Urinary bladder (tissue), 4 donors: Measurements from ENCODE around the gene MMP24. TPM values are rescaled to one million over a fixed set of nuclear protein-coding genes. Genes with fewer than 3 reads are reported as not detected.
"Not testable (repeated sequence)": the region's sequence is repeated elsewhere in the genome, so short reads cannot be mapped to it uniquely, and the experiment has no call there.

Experiments used
- DNase-seq: peaks from one replicate; pipeline ENCODE4 v3.0.0-alpha.2; 2015; ENCODE audit errors: extremely low spot score
- H3K27ac ChIP-seq: one replicate; pipeline ENCODE4 v1.5.1; 2013; ENCODE audit warnings: low read depth, mild to moderate bottlenecking, moderate library complexity
- H3K36me3 ChIP-seq: one replicate; pipeline ENCODE4 v1.6.1; 2013; ENCODE audit warnings: mild to moderate bottlenecking, moderate library complexity; ENCODE audit not compliant: insufficient read depth
- H3K4me1 ChIP-seq: one replicate; pipeline ENCODE4 v1.6.1; 2013; ENCODE audit warnings: mild to moderate bottlenecking, moderate library complexity; ENCODE audit not compliant: insufficient read depth
- H3K4me3 ChIP-seq: one replicate; pipeline ENCODE4 v1.5.1; 2013; ENCODE audit warnings: low read depth, low read length
- WGBS: extraction: QIAGEN DNeasy Blood & Tissue Kit; methylation state at CpG from one replicate; pipeline ENCODE4 v1.1.7; 2013; 5-methylcytosine and 5-hydroxymethylcytosine counted together
- polyA plus RNA-seq: library from polyadenylated mRNA; stranded (reverse); fragments of 200-250 nt; gene quantifications from one replicate; pipeline ENCODE4 v1.2.3, GENCODE V29; 2013
- total RNA-seq: library from RNA; depleted of rRNA; stranded (reverse); fragments of >200 nt; gene quantifications from one replicate; pipeline ENCODE4 v1.2.3, GENCODE V29; 2014
- donor health status: healthy with polysubstance abuse.
- donor health status: healthy.

Gene MMP24
- total and polyA plus RNA-seq, 2 donors: 0.67 to 1.5 TPM

GRCh38 chr20:35257175-35257909, 30.9 kb downstream of the MMP24 start:
- no peak for DNase-seq
- 68% methylated on average over 8 of the region's 8 CpGs for WGBS
- Histone ChIP-seq H3K27ac (no peak overlapping the region), H3K4me3 (no peak overlapping the region), H3K36me3 (no peaks in the 10 kb centered on the region), H3K4me1 (no peaks in the 10 kb centered on the region)

DNA sequence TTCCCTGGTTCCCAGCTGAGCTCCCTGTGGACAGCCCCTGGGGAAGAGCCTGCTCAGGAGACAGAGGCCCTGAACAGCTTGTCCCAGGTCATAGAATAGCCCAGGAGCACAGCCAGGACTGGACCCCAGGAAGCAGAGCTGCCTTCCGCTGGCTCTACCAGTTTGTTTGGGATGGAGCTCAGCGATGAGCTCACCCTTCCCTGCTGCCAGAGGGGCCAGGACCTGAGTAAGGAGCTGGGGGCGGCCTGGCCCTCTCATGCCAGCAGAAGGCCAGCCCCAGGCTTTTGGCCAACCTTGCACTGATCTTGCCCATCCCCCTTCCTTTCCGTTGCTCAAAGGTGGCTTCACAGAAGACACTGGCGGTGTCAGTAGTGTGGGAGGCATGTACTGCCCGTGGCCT, 33.9 kb downstream of the MMP24 start:
- Histone ChIP-seq H3K27ac (no peak overlapping the region), H3K4me3 (no peak overlapping the region), H3K4me1 (peaks cover 1% of the 10 kb centered on the region), H3K36me3 (no peaks in the 10 kb centered on the region)
- WGBS: 92% methylated on average over 6 of the region's 6 CpGs
- DNase-seq: no peak

DNA sequence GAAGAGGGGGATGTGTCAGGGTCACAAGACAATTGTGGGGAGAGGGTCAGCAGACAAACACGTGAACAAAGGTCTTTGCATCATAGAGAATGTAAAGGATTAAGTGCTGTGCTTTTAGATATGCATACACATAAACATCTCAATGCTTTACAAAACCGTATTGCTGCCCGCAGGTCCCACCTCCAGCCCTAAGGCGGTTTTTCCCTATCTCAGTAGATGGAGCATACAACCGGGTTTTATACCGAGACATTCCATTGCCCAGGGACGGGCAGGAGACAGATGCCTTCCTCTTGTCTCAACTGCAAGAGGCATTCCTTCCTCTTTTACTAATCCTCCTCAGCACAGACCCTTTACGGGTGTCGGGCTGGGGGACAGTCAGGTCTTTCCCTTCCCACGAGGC, 35.8 kb downstream of the MMP24 start:
- H3K4me1 ChIP-seq, H3K36me3 ChIP-seq, DNase-seq, H3K4me3 ChIP-seq, H3K27ac ChIP-seq: not testable (repeated sequence)
- 55% methylated on average over 7 of the region's 10 CpGs for WGBS

DNA sequence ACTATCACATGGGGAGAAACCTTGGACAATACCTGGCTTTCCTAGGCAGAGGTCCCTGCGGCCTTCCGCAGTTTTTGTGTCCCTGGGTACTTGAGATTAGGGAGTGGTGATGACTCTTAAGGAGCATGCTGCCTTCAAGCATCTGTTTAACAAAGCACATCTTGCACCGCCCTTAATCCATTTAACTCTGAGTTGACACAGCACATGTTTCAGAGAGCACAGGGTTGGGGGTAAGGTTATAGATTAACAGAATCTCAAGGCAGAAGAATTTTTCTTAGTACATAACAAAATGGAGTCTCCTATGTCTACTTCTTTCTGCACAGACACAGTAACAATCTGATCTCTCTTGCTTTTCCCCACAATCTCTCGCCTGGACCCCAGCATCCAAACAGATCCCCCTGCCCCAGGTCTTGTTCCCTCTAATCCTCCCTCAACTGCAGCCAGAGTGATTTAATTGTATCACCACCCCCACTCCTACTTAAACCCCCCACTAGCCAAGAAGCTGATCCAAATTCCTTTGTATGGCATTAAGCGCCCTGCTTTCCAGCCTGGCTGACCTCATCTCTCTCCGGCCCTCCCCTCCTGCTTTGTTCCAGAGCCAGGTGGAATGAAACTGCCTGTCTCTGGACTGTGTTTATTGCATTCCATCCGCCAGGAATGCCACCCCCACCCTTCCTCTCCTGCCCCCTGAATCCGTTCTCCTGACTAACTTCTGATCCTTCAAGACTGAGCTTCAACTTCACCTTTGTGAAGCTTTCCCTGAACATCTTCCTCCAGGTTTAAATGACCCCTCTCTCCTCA, 36.4 kb downstream of the MMP24 start:
- DNase-seq, H3K36me3 ChIP-seq, H3K27ac ChIP-seq, H3K4me3 ChIP-seq, H3K4me1 ChIP-seq: not testable (repeated sequence)
- 38% methylated on average over 5 of the region's 8 CpGs for WGBS

DNA sequence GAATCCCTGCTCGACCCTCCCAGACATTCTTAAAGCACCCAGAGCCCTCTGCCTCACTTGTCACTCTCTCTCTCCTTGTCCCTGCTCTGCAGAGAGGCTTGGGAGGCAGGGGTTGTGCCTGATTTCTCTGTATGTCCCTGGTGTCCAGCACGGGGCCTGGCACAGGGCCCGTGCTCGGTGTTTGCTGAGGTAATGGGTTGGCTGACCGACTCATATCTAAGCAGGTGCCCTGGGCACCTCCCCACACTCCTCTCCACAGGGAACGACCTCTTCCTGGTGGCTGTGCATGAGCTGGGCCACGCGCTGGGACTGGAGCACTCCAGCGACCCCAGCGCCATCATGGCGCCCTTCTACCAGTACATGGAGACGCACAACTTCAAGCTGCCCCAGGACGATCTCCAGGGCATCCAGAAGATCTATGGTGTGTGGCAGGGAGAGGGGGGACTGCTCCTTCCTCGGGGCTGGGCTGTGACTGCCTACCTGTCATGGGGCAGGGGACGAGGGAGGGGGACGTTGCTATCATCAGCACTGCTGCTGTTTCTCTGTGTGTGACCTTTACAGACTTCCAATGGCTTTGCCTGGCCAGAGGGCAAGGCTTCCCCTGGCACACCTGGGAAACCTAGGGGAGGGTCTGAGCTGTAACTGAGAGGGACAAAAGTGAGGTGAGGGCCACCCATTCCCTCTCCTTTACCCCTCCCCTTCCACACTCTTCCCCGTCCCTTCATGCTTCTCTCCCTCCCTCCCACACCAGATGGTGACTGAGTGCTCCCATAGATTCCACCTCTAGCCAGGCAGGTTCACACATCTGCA, 37.2 kb downstream of the MMP24 start:
- H3K27ac ChIP-seq: no peak overlapping the region
- 71% methylated on average over 17 of the region's 17 CpGs for WGBS
- H3K4me1 ChIP-seq: peaks cover 1% of the 10 kb centered on the region
- no peak overlapping the region for H3K4me3 ChIP-seq
- no peak for DNase-seq
- H3K36me3 ChIP-seq: peaks cover 3% of the 10 kb centered on the region

DNA sequence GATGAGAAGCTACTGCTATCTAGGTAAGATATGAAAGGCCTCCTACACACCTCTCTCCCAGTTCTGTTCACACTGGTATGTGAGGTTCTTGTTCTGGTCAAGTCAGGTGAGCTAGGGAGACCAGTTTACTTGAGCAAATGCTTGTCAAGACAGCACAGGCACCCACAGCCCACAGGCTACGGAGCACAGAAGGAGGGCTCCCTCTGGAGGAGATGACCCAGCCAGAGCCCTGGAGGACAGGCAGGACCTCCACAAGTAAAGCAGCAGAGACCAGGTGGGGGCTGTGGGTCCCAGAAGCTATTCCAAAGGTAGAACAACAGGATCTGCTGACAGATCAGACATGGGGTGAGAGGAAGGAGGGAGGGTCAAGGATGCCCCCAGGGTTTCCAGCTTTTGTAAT, 38.3 kb downstream of the MMP24 start:
- peaks cover 3% of the 10 kb centered on the region for H3K36me3 ChIP-seq
- no peak overlapping the region for H3K27ac ChIP-seq
- 60% methylated on average over 1 of the region's 1 CpG for WGBS
- peaks cover 1% of the 10 kb centered on the region for H3K4me1 ChIP-seq
- no peak overlapping the region for H3K4me3 ChIP-seq
- DNase-seq: no peak

- 90% methylated on average over 16 of the region's 16 CpGs for WGBS
- Histone ChIP-seq H3K36me3 (peaks cover 3% of the 10 kb centered on the region), H3K4me3 (no peak overlapping the region), H3K4me1 (peaks cover 1% of the 10 kb centered on the region), H3K27ac (no peak overlapping the region)
- DNase-seq: no peak
These were observed 40.6 kb downstream of the MMP24 start for GRCh38 chr20:35267092-35267491.

DNA sequence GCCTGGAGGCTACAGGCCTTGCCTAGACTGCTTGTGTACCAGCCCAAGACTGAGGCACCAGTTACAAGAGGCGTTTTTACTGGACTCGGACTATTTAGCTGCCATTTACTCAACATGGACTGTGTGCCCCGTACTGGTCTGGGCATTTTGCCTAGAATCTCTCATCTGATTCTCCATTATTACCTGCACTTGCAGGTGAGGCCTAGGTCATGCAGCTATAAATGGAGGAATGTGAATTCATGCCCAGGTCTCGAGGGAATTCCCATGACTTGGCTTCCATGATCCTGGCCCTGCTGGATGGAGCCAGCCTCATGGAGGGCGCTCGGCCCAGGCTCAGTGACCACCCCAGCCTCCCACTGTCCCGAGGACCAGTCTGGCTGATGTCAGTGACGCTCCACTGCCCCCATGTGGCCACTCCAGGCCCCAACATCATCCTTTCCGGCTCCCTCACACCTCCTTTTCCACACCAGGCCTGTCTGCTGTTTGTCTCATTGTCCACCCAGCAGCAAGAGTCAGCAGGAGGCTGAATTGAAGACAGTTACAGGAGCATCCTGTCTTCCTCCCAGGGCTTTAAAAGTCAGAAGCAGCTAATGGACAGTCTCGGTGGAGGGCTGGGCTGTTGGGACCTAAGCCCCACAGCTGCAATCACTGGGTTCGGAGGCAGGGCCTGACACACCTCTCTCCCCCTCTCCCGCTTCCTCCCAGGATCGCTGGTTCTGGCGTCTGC, 42.7 kb downstream of the MMP24 start:
- Histone ChIP-seq H3K36me3 (peaks cover 3% of the 10 kb centered on the region), H3K27ac (no peak overlapping the region), H3K4me1 (no peaks in the 10 kb centered on the region), H3K4me3 (no peak overlapping the region)
- DNase-seq: no peak
- 48% methylated on average over 14 of the region's 14 CpGs for WGBS

DNA sequence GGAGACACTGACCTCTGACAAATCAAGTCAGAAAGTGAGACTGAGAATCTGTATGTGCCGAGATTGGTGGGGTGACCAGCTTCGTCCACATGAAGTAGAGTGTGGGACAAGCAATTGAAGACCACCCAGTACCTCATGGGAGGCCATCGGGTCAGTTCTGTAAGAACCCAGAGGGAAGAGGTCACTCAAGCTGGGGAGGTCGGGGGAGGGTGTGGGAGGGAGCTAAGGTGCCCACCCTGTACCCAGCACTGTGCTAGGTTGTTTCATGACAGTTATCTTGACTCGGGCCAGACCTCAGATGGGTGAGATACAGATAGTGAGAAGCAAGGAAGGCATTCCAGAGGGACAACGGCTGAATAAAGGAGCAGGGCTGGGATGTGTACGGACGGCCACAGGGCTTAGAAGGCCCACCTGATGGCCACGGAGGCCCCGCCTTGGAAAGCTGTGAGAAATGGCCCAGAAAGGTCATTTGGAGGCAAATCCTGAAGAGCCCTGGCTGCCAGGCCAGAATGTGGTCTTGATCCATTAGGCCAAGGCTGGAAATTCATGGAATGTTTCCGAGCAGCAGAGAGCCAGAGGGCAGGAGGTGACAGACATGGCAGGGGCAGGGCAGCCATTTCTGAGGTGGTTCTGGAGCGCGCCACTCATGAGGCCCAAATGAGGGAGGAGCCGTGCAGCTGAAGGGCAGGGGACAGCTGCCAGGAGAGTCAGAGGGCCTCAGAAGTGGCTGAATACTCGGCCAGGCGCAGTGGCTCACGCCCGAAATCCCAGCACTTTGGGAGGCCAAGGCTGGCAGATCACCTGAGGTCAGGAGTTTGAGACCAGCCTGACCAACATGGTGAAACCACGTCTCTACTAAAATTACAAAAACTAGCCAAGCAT, 43.8 kb downstream of the MMP24 start:
- H3K4me1 ChIP-seq: no peaks in the 10 kb centered on the region
- no peak overlapping the region for H3K27ac ChIP-seq
- 90% methylated on average over 19 of the region's 19 CpGs for WGBS
- H3K4me3 ChIP-seq: no peak overlapping the region
- DNase-seq: no peak
- peaks cover 4% of the 10 kb centered on the region for H3K36me3 ChIP-seq

DNA sequence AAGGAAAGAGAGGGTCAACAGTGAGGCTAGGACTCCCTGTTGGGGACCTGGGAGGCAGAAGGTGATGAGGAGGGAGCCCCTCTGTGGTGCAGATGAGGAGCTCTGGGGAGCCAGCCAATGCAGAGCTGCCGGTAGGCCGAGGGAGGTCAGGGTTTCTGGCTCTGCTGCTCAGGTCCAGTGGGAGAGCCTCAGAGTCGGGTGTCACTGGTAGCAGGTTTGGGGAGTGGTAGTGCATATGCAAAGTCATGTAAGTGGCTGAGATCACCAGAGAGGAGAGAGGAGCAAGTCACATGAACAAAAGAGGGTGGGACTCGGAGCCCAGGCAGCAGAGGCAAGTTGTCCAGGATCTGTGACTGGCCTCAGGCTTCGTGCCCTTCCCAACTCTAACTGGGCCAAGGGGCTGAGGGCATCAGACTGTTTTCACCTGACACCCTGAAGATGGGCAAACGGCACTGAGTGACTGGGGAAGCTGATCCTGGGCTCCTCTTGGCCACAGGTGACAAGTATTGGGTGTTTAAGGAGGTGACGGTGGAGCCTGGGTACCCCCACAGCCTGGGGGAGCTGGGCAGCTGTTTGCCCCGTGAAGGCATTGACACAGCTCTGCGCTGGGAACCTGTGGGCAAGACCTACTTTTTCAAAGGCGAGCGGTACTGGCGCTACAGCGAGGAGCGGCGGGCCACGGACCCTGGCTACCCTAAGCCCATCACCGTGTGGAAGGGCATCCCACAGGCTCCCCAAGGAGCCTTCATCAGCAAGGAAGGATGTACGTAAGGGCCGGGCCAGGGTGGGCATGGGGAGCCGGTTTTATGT, 44.8 kb downstream of the MMP24 start:
- H3K36me3 ChIP-seq: peaks cover 4% of the 10 kb centered on the region
- WGBS: 87% methylated on average over 20 of the region's 20 CpGs
- no peaks in the 10 kb centered on the region for H3K4me1 ChIP-seq
- H3K4me3 ChIP-seq: no peak overlapping the region
- H3K27ac ChIP-seq: no peak overlapping the region
- DNase-seq: no peak

GRCh38 chr20:35271904-35272303, 45.4 kb downstream of the MMP24 start:
- WGBS: 75% methylated on average over 7 of the region's 7 CpGs
- Histone ChIP-seq H3K27ac (no peak overlapping the region), H3K4me3 (no peak overlapping the region), H3K4me1 (no peaks in the 10 kb centered on the region), H3K36me3 (peaks cover 4% of the 10 kb centered on the region)
- no peak for DNase-seq
